KBM-7 (cell line): Measurements from ENCODE around the gene ZNHIT2.
A peak's percentile ranks its signal among the peaks of the same experiment; 100 is the strongest.
"Not testable (repeated sequence)": the region's sequence is repeated elsewhere in the genome, so short reads cannot be mapped to it uniquely, and the experiment has no call there.

ENCODE experiments used
- DNase-seq: peaks from one replicate; pipeline ENCODE4 v3.0.0-alpha.2; 2015
- in situ Hi-C: fragments of 300-500 bp; cut with MboI; formaldehyde crosslinking; loops from 2 replicates; pipeline ENCODE4 v1.14.3; 2020; ENCODE audit warnings: low sequenced_read_pairs, low pct_unique_long_range_greater_than_20kb, mixed read lengths

Gene ZNHIT2

GRCh38 chr11:65121865-65122696, 4.6 kb upstream of the ZNHIT2 start, which contains the start of the genes FAU and MRPL49:
FAU (minus strand) TSS chr11:65122134; CDS start chr11:65121813, 321 bp downstream.
MRPL49 (plus strand) TSS chr11:65122321; CDS start chr11:65122347, 26 bp downstream.
- DNase-seq: peak; percentile 98
- in situ Hi-C loops: no loop called here

GRCh38 chr11:65121447-65121864, 4.0 kb upstream of the ZNHIT2 start:
- in situ Hi-C loops: no loop called here
- DNase-seq: no peak

- in situ Hi-C loops: no loop called here
- no peak for DNase-seq
Observed at GRCh38 chr11:65120831-65121230, 3.3 kb upstream of the ZNHIT2 start.

- in situ Hi-C loops: no loop called here
- no peak for DNase-seq
Observed at GRCh38 chr11:65119670-65119995, 2.1 kb upstream of the ZNHIT2 start.

GRCh38 chr11:65118891-65119669, 1.6 kb upstream of the ZNHIT2 start:
- DNase-seq, in situ Hi-C loops: not testable (repeated sequence)

- in situ Hi-C loops: no loop called here
- DNase-seq: no peak
Observed at GRCh38 chr11:65118097-65118837, 766 bp upstream of the ZNHIT2 start.

GRCh38 chr11:65116370-65117205, 913 bp downstream of the ZNHIT2 start:
- DNase-seq: no peak
- in situ Hi-C loops: no loop called here

GRCh38 chr11:65115361-65116082, 2.0 kb downstream of the ZNHIT2 start:
- in situ Hi-C loops: no loop called here
- no peak for DNase-seq

- in situ Hi-C loops: no loop called here
- no peak for DNase-seq
Observed at GRCh38 chr11:65114538-65115171, 2.8 kb downstream of the ZNHIT2 start.

- in situ Hi-C loops: no loop called here
- DNase-seq: no peak
Observed at GRCh38 chr11:65113839-65114238, 3.7 kb downstream of the ZNHIT2 start.

- in situ Hi-C loops: no loop called here
Observed at GRCh38 chr11:65113361-65113756, 4.1 kb downstream of the ZNHIT2 start.

GRCh38 chr11:65112546-65113360, 4.7 kb downstream of the ZNHIT2 start:
- DNase-seq: peak; percentile 76
- in situ Hi-C loops: no loop called here

More at GRCh38 chr11:65113361-65113756, 4.1 kb downstream of the ZNHIT2 start:
- DNase-seq: no peak

GRCh38 chr11:65111744-65112545, 5.6 kb downstream of the ZNHIT2 start, which contains the start of gene TM7SF2:
TM7SF2 (plus strand) TSS chr11:65111872; CDS start chr11:65112016, 144 bp downstream.
- in situ Hi-C loops: no loop called here
- peak; percentile 96 for DNase-seq

- in situ Hi-C loops: no loop called here
- no peak for DNase-seq
Observed at GRCh38 chr11:65111159-65111743, 6.2 kb downstream of the ZNHIT2 start.

- in situ Hi-C loops: no loop called here
- DNase-seq: peak; percentile 93
Observed at GRCh38 chr11:65110354-65110861, 7.1 kb downstream of the ZNHIT2 start.
